Smooth muscle cell (in vitro differentiated cells): Measurements from ENCODE around the gene MACROD2. TPM values are rescaled to one million over a fixed set of nuclear protein-coding genes. Genes with fewer than 3 reads are reported as not detected.

ENCODE experiments used
- DNase-seq: peaks from one replicate; lab custom pipeline; 2025; ENCODE audit not compliant: unreplicated experiment; lab: John Stamatoyannopoulos, UW
- H2AFZ ChIP-seq: fragments of 200-600 bp; sonication (generic); 2 replicates; pipeline ENCODE4 v1.6.0; 2016; ENCODE audit warnings: antibody characterized with exemption, low read depth, mild to moderate bottlenecking
- H3F3A ChIP-seq: fragments of 200-600 bp; sonication (generic); 2 replicates; pipeline ENCODE4 v1.6.0; 2017; ENCODE audit warnings: antibody characterized with exemption, low read depth
- H3K27ac ChIP-seq: fragments of 200-600 bp; sonication (generic); 2 replicates; pipeline ENCODE4 v1.5.1; 2016; ENCODE audit warnings: low read depth, mild to moderate bottlenecking
- H3K27me3 ChIP-seq: fragments of 200-600 bp; sonication (generic); 2 replicates; pipeline ENCODE4 v1.6.1; 2016; ENCODE audit warnings: low read depth, mild to moderate bottlenecking
- H3K36me3 ChIP-seq: fragments of 200-600 bp; sonication (generic); 2 replicates; pipeline ENCODE4 v1.5.1; 2016; ENCODE audit warnings: low read depth
- H3K4me1 ChIP-seq: fragments of 200-600 bp; sonication (generic); 2 replicates; pipeline ENCODE4 v1.5.1; 2016; ENCODE audit warnings: low read depth
- H3K4me2 ChIP-seq: fragments of 200-600 bp; sonication (generic); 2 replicates; pipeline ENCODE4 v1.6.0; 2016; ENCODE audit warnings: mild to moderate bottlenecking
- H3K4me3 ChIP-seq: fragments of 200-600 bp; sonication (generic); 2 replicates; pipeline ENCODE4 v1.5.1; 2016; ENCODE audit warnings: mild to moderate bottlenecking
- H3K79me2 ChIP-seq: fragments of 200-600 bp; sonication (generic); 2 replicates; pipeline ENCODE4 v1.6.0; 2016; ENCODE audit warnings: low read depth, mild to moderate bottlenecking
- H3K9ac ChIP-seq: fragments of 200-600 bp; sonication (generic); 2 replicates; pipeline ENCODE4 v1.6.0; 2016; ENCODE audit warnings: low read depth
- H3K9me3 ChIP-seq: fragments of 200-600 bp; sonication (generic); replicated peaks from 2 replicates; pipeline ENCODE4 v1.5.1; 2016; ENCODE audit warnings: low read depth
- H4K20me1 ChIP-seq: fragments of 200-600 bp; sonication (generic); 2 replicates; pipeline ENCODE4 v1.6.0; 2016; ENCODE audit warnings: low read depth
- WGBS: methylation state at CpG from one replicate; pipeline ENCODE4 v1.1.7; 2016; ENCODE audit warnings: low lambda C conversion rate; 5-methylcytosine and 5-hydroxymethylcytosine counted together
- polyA plus RNA-seq: library from polyadenylated mRNA; unstranded; fragments of >200 nt; fragmentation: Nextera tagmentation; extraction: Ambion mirVana; gene quantifications from 2 replicates; pipeline ENCODE4 v1.2.1, GENCODE V29; 2016
- total RNA-seq: library from RNA; depleted of rRNA; stranded (reverse); fragments of >200 nt; gene quantifications from 2 replicates; pipeline ENCODE4 v1.2.3, GENCODE V29; 2014
- TF ChIP-seq, protein P1 (sequence below): fragments of 200-600 bp; sonication (generic); IDR thresholded peaks from 2 replicates; pipeline ENCODE4 v1.5.1; 2017; ENCODE audit warnings: borderline replicate concordance, mild to moderate bottlenecking, antibody characterized with exemption; ENCODE audit not compliant: insufficient read depth, poor library complexity, severe bottlenecking

MACROD2 gene
- total and polyA plus RNA-seq, 2 experiments from 2014 or later: 0.04 to 0.32 TPM

DNA sequence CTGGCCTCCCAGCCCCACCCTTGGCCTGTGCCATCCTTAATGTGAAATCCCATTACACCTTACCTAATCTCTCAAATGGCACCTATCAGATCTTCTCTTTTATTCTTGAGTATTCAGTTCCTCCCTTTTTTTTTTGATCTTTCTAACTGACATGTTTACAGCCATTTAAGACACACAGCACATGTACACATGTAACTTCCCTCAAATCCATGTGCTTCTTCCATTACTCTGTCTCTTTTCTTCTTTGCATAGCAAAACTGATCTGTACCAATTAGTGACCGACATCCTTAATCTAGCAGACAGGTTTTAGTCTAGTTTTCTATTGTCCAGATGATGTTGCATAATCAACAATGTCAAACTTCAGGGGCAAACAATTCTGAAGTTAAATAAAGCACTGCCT is 755.9 kb downstream of the MACROD2 start:
- Histone ChIP-seq H3K4me3 (no peak overlapping the region), H3K9ac (no peak overlapping the region), H3K27ac (no peak overlapping the region), H2AFZ (no peak overlapping the region), H3K9me3 (no peaks in the 10 kb centered on the region), H3K79me2 (no peaks in the 10 kb centered on the region), H3F3A (no peaks in the 10 kb centered on the region), H4K20me1 (no peaks in the 10 kb centered on the region), H3K4me2 (no peak overlapping the region), H3K36me3 (no peaks in the 10 kb centered on the region), H3K27me3 (no peaks in the 10 kb centered on the region), H3K4me1 (no peaks in the 10 kb centered on the region)
- WGBS: 83% methylated on average over 1 of the region's 1 CpG
- TF ChIP-seq, protein P1, sequence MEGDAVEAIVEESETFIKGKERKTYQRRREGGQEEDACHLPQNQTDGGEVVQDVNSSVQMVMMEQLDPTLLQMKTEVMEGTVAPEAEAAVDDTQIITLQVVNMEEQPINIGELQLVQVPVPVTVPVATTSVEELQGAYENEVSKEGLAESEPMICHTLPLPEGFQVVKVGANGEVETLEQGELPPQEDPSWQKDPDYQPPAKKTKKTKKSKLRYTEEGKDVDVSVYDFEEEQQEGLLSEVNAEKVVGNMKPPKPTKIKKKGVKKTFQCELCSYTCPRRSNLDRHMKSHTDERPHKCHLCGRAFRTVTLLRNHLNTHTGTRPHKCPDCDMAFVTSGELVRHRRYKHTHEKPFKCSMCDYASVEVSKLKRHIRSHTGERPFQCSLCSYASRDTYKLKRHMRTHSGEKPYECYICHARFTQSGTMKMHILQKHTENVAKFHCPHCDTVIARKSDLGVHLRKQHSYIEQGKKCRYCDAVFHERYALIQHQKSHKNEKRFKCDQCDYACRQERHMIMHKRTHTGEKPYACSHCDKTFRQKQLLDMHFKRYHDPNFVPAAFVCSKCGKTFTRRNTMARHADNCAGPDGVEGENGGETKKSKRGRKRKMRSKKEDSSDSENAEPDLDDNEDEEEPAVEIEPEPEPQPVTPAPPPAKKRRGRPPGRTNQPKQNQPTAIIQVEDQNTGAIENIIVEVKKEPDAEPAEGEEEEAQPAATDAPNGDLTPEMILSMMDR: no peak
- DNase-seq: no peak

DNA sequence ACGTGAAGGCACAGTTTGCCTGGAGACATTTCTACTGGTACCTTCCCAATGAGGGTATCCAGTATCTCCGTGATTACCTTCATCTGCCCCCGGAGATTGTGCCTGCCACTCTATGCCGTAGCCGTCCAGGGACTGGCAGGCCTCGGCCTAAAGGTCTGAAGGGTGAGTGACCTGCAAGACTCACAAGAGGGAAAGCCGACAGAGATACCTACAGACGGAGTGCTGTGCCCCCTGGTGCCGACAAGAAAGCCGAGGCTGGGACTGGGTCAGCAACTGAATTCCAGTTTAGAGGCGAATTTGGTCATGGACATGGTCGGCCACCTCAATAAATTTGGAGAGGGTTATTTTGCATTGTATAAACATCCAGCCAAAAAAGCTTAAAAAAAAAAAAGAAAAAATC is 762.4 kb downstream of the MACROD2 start:
- 92% methylated on average over 12 of the region's 12 CpGs for WGBS
- Histone ChIP-seq H3K4me2 (no peak overlapping the region), H3K36me3 (no peaks in the 10 kb centered on the region), H3K27ac (no peak overlapping the region), H3K27me3 (no peaks in the 10 kb centered on the region), H2AFZ (no peak overlapping the region), H3F3A (no peaks in the 10 kb centered on the region), H4K20me1 (no peaks in the 10 kb centered on the region), H3K4me1 (no peaks in the 10 kb centered on the region), H3K9me3 (no peaks in the 10 kb centered on the region), H3K79me2 (no peaks in the 10 kb centered on the region), H3K9ac (no peak overlapping the region), H3K4me3 (no peak overlapping the region)
- TF ChIP-seq, protein P1: no peak
- DNase-seq: no peak

DNA sequence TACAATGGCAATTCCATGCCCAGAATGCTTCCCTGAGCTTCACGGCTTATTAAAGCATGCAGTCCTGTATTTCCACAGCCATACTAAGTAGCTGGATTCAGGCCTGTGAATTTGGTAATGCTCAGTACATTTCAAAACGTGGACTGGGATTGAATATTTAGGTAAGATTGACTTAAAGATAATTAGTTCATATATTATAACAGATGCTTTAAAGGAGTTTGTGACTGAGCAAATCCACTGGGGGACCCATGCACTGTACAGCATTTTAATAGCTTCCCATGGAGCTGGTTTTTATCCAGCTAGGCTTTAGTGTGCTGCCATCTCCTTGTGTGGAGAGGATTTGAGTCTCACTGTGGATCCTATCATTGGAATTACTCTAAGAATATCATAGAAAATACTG is 763.0 kb downstream of the MACROD2 start:
- Histone ChIP-seq H3K9ac (no peak overlapping the region), H3K4me2 (no peak overlapping the region), H3K27ac (no peak overlapping the region), H3F3A (no peaks in the 10 kb centered on the region), H2AFZ (no peak overlapping the region), H3K9me3 (no peaks in the 10 kb centered on the region), H3K4me3 (no peak overlapping the region), H3K79me2 (no peaks in the 10 kb centered on the region), H3K27me3 (no peaks in the 10 kb centered on the region), H3K4me1 (no peaks in the 10 kb centered on the region), H3K36me3 (no peaks in the 10 kb centered on the region), H4K20me1 (no peaks in the 10 kb centered on the region)
- TF ChIP-seq, protein P1: no peak
- no peak for DNase-seq
- WGBS: 60% methylated on average over 2 of the region's 2 CpGs

DNA sequence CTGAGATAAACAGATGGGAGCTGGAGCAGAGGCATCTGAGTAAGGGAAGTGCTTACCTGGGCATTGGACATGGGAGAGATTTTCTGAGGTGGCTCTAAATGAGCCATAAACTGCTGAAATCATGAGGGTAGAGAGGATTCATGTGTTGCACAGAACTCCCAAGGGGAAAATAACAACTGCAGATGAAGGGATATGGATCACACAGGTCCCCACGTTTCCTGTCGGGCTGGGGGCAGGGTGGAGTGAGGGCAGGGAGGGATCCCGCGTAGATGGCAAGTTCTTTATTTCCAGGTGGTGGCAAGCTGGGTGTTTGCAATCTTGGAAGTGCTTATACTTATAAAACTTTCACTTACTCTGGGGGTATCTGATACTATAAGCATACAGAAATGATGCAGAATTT is 764.7 kb downstream of the MACROD2 start:
- no peaks in the 10 kb centered on the region for H3K79me2 ChIP-seq

More for the DNA sequence above, 764.7 kb downstream of the MACROD2 start:
- TF ChIP-seq, protein P1: no peak
- no peak overlapping the region for H3K27ac ChIP-seq
- no peak overlapping the region for H3K4me3 ChIP-seq
- DNase-seq: no peak
- H3K27me3 ChIP-seq: no peaks in the 10 kb centered on the region
- no peaks in the 10 kb centered on the region for H3K9me3 ChIP-seq
- no peaks in the 10 kb centered on the region for H3K36me3 ChIP-seq
- H2AFZ ChIP-seq: no peak overlapping the region
- no peak overlapping the region for H3K4me2 ChIP-seq
- no peaks in the 10 kb centered on the region for H3F3A ChIP-seq
- no peaks in the 10 kb centered on the region for H3K4me1 ChIP-seq
- H4K20me1 ChIP-seq: no peaks in the 10 kb centered on the region
- H3K9ac ChIP-seq: no peak overlapping the region
- WGBS: 88% methylated on average over 4 of the region's 4 CpGs
